CMK (cell line): ENCODE results near the gene MUC12.
"Not testable (repeated sequence)": the region's sequence is repeated elsewhere in the genome, so short reads cannot be mapped to it uniquely, and the experiment has no call there.

Experiments
- DNase-seq: peaks from one replicate; pipeline ENCODE4 v3.0.0-alpha.2; 2010; ENCODE audit warnings: low read depth

Gene MUC12

DNA sequence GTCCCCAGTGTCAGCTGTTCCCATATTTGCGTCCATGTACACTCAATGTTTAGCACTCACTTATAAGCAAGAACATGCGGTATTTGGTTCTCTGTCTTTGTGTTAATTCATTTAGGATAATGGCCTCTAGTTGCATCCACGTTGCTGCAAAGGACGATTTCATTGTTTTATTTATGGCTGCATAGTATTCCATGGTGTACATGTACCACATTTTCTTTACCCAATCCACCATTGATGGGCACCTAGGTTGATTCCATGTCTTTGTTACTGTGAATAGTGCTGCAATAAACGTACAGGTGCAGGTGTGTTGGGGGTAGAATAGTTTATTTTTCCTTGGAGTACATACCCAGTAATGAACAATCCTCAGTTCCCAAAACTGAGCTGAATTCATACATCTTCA lies 91.6 kb downstream of the MUC12 start:
- no peak for DNase-seq

DNA sequence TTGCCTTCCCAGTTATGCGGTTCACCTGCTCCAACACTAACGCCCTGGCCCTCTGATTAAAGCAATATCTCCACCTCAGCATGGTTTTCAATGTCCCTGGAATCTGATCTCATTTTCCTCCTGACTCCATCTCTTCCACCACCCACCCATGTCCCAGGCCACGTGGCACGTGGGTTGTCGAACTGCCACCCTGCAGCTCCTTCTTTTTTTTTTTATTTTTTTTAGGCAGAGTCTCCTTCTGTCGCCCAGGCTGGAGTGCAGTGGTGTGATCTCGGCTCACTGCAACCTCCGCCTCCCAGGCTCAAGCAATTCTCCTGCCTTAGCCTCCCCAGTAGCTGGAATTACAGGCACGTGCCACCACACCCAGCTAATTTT lies 94.8 kb downstream of the MUC12 start:
- DNase-seq, result not testable (repeated sequence)

DNA sequence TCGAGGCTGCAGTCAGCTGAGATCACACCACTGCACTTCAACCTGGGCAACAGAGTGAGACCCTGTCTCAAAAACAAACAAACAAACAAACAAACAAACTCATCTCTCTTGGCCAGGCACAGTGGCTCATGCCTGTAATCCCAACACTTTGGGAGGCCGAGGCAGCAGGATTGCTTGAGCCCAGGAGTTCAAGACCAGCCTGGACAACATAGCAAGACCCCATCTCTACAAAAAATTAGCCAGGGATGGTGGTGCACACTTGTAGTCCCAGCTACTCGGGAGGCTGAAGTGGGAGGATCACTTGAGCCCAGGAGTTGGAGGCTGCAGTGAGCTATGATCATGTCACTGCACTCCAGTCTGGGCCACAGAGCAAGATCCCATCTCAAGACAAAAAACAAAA lies 95.8 kb downstream of the MUC12 start:
- not testable (repeated sequence) for DNase-seq

DNA sequence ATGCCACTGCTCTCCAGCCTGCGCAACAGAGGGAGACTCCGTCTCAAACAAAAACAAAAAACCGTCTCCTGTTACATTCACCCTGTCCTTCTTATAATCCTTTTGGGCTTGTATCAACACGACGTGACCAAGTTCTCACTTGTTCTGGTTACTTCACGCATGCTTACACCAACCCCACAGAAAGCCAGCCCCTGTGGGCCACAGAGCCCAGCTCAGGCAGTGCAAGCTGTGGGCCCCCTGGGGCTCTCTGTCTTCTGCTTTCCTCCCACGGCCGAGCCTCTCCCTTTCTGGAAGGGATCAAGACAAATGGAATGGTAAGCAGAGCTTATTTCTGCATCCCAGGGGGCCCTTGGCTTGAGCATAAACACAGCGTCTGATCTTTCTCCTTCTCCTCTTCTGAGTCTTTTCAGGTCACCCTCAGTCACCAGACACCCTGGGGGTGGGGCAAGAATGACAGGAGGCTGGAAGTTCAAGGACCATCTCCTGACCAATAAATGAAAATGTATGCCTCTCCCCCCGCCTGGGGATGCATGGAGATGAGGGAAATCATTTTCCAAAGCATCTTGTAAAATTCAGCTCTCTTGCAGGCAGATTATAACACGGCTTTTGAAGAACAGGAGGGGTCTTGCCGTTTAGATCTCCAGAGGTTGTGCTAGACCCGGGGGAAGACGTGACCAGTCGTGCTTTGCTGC lies 96.9 kb downstream of the MUC12 start:
- no peak for DNase-seq

DNA sequence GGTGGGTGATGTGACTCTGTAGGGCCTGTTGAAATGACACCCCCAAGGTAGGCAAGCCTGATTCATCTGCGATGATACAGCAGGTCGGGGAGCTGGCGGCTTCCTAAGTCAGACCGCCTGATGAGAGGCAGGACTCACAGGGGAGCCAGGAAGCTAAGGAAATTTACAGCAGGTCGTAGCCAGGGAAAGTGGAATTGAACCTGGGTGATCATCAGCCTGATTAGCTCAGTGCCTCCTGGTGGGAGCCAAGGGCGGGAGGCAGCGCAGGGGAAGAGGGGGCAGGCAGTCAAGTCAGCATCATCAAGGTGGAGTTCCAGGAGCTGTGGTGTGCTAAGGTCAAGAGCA lies 97.4 kb downstream of the MUC12 start:
- no peak for DNase-seq

DNA sequence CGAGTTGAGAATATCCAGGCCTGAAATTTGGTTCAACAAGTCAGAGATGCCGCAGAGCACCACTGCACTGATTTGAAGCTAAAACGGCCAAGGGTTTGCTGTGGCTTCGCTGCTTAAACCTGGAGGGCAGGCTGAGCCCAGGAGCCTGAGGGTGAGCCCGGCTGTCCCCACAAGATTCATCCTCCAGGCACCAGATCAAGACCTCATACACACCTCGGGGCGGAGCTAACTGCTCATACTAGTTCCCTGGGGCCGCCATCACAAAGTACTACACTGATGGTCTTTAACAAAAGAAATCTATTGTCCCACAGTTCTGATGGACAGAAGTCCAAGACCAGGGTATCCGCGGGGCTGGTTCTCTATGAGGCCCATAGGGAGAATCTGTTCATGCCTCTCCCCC lies 99.0 kb downstream of the MUC12 start:
- DNase-seq, result no peak
